ENCODE results near the gene CHI3L2.

The CHI3L2 gene

GRCh38 chr1:111256988-111257658 lies 29.6 kb downstream of the CHI3L2 start:
- no peak for DNase-seq

GRCh38 chr1:111267801-111268508 lies 40.4 kb downstream of the CHI3L2 start:
- no peak for DNase-seq

- DNase-seq = no peak
Measured at GRCh38 chr1:111269825-111270406, 42.4 kb downstream of the CHI3L2 start.

GRCh38 chr1:111270771-111271463 lies 43.4 kb downstream of the CHI3L2 start:
- DNase-seq = no peak

GRCh38 chr1:111271464-111271801 lies 43.9 kb downstream of the CHI3L2 start:
- DNase-seq = no peak

GRCh38 chr1:111272081-111272480 lies 44.6 kb downstream of the CHI3L2 start:
- DNase-seq = no peak

GRCh38 chr1:111274653-111275052 lies 47.1 kb downstream of the CHI3L2 start:
- no peak for DNase-seq

- no peak for DNase-seq
Measured at GRCh38 chr1:111275079-111275478, 47.6 kb downstream of the CHI3L2 start.

GRCh38 chr1:111275780-111276433 lies 48.4 kb downstream of the CHI3L2 start:
- DNase-seq = no peak

GRCh38 chr1:111279144-111279543 lies 51.6 kb downstream of the CHI3L2 start:
- no peak for DNase-seq

- DNase-seq = no peak
Measured at GRCh38 chr1:111280267-111280666, 52.8 kb downstream of the CHI3L2 start.

GRCh38 chr1:111281411-111281810 lies 53.9 kb downstream of the CHI3L2 start:
- no peak for DNase-seq

GRCh38 chr1:111283838-111284237 lies 56.3 kb downstream of the CHI3L2 start:
- no peak for DNase-seq

- no peak for DNase-seq
Measured at GRCh38 chr1:111285879-111286278, 58.4 kb downstream of the CHI3L2 start.

- DNase-seq = no peak
Measured at GRCh38 chr1:111286912-111287311, 59.4 kb downstream of the CHI3L2 start.

GRCh38 chr1:111289371-111289770 lies 61.9 kb downstream of the CHI3L2 start:
- no peak for DNase-seq

GRCh38 chr1:111290104-111290503 lies 62.6 kb downstream of the CHI3L2 start:
- DNase-seq = no peak

GRCh38 chr1:111290630-111291029 lies 63.1 kb downstream of the CHI3L2 start, which contains the start of gene CHIA:
TSS of gene CHIA (plus strand) at chr1:111290851. CDS start at chr1:111310468, 19,617 bp downstream.
- peak; percentile 7 for DNase-seq

Data from NCI-H69 (cell line).